ENCODE results near the gene DAZAP1.

DAZAP1 gene

GRCh38 chr19:1384478-1385110, 22.8 kb upstream of the DAZAP1 start:
- no peak for TF ChIP-seq CTCF (IDR thresholded peaks at IDR 0.05; ENCODE audit: low read depth, low read length)
- DNase-seq (ENCODE audit: extremely low read depth, low read depth) = no peak

GRCh38 chr19:1385816-1386215, 21.6 kb upstream of the DAZAP1 start:
- DNase-seq (ENCODE audit: extremely low read depth, low read depth) = no peak
- no peak for TF ChIP-seq CTCF (IDR thresholded peaks at IDR 0.05; ENCODE audit: low read depth, low read length)

- no peak for TF ChIP-seq CTCF (IDR thresholded peaks at IDR 0.05; ENCODE audit: low read depth, low read length)
- DNase-seq (ENCODE audit: extremely low read depth, low read depth) = no peak
Observed at GRCh38 chr19:1386945-1387683, 20.3 kb upstream of the DAZAP1 start.

GRCh38 chr19:1387684-1388636, 19.4 kb upstream of the DAZAP1 start:
- no peak for TF ChIP-seq CTCF (IDR thresholded peaks at IDR 0.05; ENCODE audit: low read depth, low read length)

GRCh38 chr19:1388637-1389026, 18.8 kb upstream of the DAZAP1 start:
- TF ChIP-seq CTCF (IDR thresholded peaks at IDR 0.05; ENCODE audit: low read depth, low read length) = no peak
- DNase-seq (ENCODE audit: extremely low read depth, low read depth) = no peak

More at GRCh38 chr19:1387684-1388636, 19.4 kb upstream of the DAZAP1 start:
- no peak for DNase-seq (ENCODE audit: extremely low read depth, low read depth)

- no peak for DNase-seq (ENCODE audit: extremely low read depth, low read depth)
- TF ChIP-seq CTCF (IDR thresholded peaks at IDR 0.05; ENCODE audit: low read depth, low read length) = no peak
Observed at GRCh38 chr19:1389033-1389940, 18.1 kb upstream of the DAZAP1 start.

All from AG09319 (cell line).